Psoas muscle (tissue), 8 donors: ENCODE measurements around the gene RUFY1. TPM values are rescaled to one million over a fixed set of nuclear protein-coding genes. Genes with fewer than 3 reads are reported as not detected.
"Not testable (repeated sequence)": the region's sequence is repeated elsewhere in the genome, so short reads cannot be mapped to it uniquely, and the experiment has no call there.

Experiments used
- ATAC-seq, 4 donors: fragments of 200-7000 bp; cut with Tn5 transposase; one replicate each; pipeline ENCODE4 v1.9.1; 2020; ENCODE audit warnings: moderate library complexity in 3 of 4, mild to moderate bottlenecking in 2 of 4
- DNase-seq, 2 donors: peaks; one replicate each; pipeline ENCODE4 v3.0.0-alpha.2; 2020
- H3K27ac ChIP-seq: fragments of 200-600 bp; one replicate; pipeline ENCODE4 v1.8.0; 2022
- H3K27me3 ChIP-seq, 3 donors: fragments of 200-600 bp in 1 of 3; one replicate each; pipeline versions ENCODE4 v1.6.1 to v1.8.0; 2013 to 2022; ENCODE audit warnings: low read length in 2 of 3, mild to moderate bottlenecking in 2 of 3, moderate library complexity in 1 of 3; ENCODE audit not compliant: insufficient read depth in 3 of 3
- H3K36me3 ChIP-seq, 2 donors: fragments of 200-600 bp in 1 of 2; one replicate each; pipeline versions ENCODE4 v1.6.1 to v1.8.0; 2013 to 2022; ENCODE audit warnings: low read depth in 1 of 2, mild to moderate bottlenecking in 1 of 2, moderate library complexity in 1 of 2; ENCODE audit not compliant: insufficient read depth in 1 of 2
- H3K4me1 ChIP-seq: fragments of 200-600 bp; one replicate; pipeline ENCODE4 v1.8.0; 2022
- H3K4me3 ChIP-seq: fragments of 200-600 bp; one replicate; pipeline ENCODE4 v1.8.0; 2022; ENCODE audit warnings: mild to moderate bottlenecking
- H3K9me3 ChIP-seq: fragments of 200-600 bp; one replicate; pipeline ENCODE4 v1.8.0; 2022
- CTCF ChIP-seq: fragments of 200-600 bp; IDR thresholded peaks from one replicate; pipeline ENCODE4 v1.8.0; 2022; ENCODE audit warnings: antibody characterized with exemption
- WGBS, 3 donors: extraction: QIAGEN DNeasy Blood & Tissue Kit; methylation state at CpG; one replicate each; pipeline versions ENCODE4 v1.1.6 to v1.1.7; 2013; 5-methylcytosine and 5-hydroxymethylcytosine counted together
- intact Hi-C, 2 donors: fragments of 100-400 bp; cut with DNase I; formaldehyde crosslinking; loops; one replicate each; pipeline versions ENCODE4 v1.11.0 to v1.14.2; 2022
- long read RNA-seq, 2 donors: library from polyadenylated mRNA; unstranded; transcript quantifications; one replicate each; pipeline ENCODE4 v2.0.0, GENCODE V29; 2021
- polyA plus RNA-seq, 3 donors: library from polyadenylated mRNA; stranded (reverse); fragments of 200-250 nt; gene quantifications; one replicate each; pipeline ENCODE4 v1.2.3, GENCODE V29; 2013
- total RNA-seq, 4 donors: library from RNA; stranded (reverse); fragmentation: NEBNext Ultra II Directional in 2 of 4; extraction: Animal tissue kit (Norgen Biotek cat#: 25700) in 2 of 4; gene quantifications; one replicate each; pipeline versions ENCODE4 v1.2.1 to v1.2.4, GENCODE V29; 2021 to 2023
- donor health status: healthy with polysubstance abuse.
- donor health status: DM: no; HTN: no; CAD: no; lungs with moderate emphysema.
- donor health status: Bipolar disorder and iron deficiency.
- donor health status: healthy.
- donor health status: DM: yes; HTN: yes; CAD: no.
- donor health status: DM: no; HTN: no; CAD: no.
- donor health status: DM: no; HTN: no; CAD: no.
- donor health status: DM: yes; HTN: yes; CAD: no.

The RUFY1 gene
- total RNA-seq (10 to 100 TPM; 17.9 to 26.3 (median 23.2) TPM), polyA plus RNA-seq (10 to 100 TPM; 22.7 to 24.0 (median 22.8) TPM)
- long read RNA-seq, donor 1, transcript RUFY1-201 (18 exons, 2,646 nt) = major isoform, 18 of 27 reads
- long read RNA-seq, donor 1, partial matches to known transcripts = 5 of 27 reads
- long read RNA-seq, donor 1, other reads (novel, unspliced or antisense) = 3 of 27 reads
- long read RNA-seq, donor 2, transcript RUFY1-201 (18 exons, 2,646 nt) = major isoform, 33 of 60 reads
- long read RNA-seq, donor 2, transcript RUFY1-204 (17 exons, 2,642 nt) = minor isoform, 7 of 60 reads
- long read RNA-seq, donor 2, partial matches to known transcripts = 7 of 60 reads
- long read RNA-seq, donor 2, other reads (novel, unspliced or antisense) = 13 of 60 reads

- Histone ChIP-seq H3K36me3 (no peaks in the 10 kb centered on the region), H3K9me3 (no peaks in the 10 kb centered on the region), H3K4me1 (peaks cover 24% of the 10 kb centered on the region), H3K27me3 (no peaks in the 10 kb centered on the region), H3K4me3 (peak within 1 kb of the TSS; percentile 97), H3K27ac (peak within 1 kb of the TSS; percentile 98)
- TF ChIP-seq CTCF = no peak
- intact Hi-C loops = loop anchor here in 1 of 2 donors (5.0 to 10.0 kb wide), 2 partner anchors 67 to 524 kb away; partner anchors contain the start of gene RNF130
- DNase-seq (peak; percentile 86 to 92), ATAC-seq (peak; percentile 89 to 95 (median 92))
- WGBS, 3 donors = 0% methylated on average over 58 to 108 of the region's 109 CpGs
These were observed at the start of gene RUFY1 for GRCh38 chr5:179550511-179551342. Gene RUFY1 (plus strand): TSS chr5:179550554. CDS start chr5:179550570, 16 bp downstream.

- ATAC-seq, intact Hi-C loops, H3K36me3 ChIP-seq, H3K4me1 ChIP-seq, DNase-seq, H3K9me3 ChIP-seq, H3K4me3 ChIP-seq, H3K27ac ChIP-seq, H3K27me3 ChIP-seq: not testable (repeated sequence)
- WGBS, 3 donors = no CpG with 5 or more reads among the region's 11 CpGs
These were observed 48.4 kb upstream of the RUFY1 start for GRCh38 chr5:179501997-179502396.

DNA sequence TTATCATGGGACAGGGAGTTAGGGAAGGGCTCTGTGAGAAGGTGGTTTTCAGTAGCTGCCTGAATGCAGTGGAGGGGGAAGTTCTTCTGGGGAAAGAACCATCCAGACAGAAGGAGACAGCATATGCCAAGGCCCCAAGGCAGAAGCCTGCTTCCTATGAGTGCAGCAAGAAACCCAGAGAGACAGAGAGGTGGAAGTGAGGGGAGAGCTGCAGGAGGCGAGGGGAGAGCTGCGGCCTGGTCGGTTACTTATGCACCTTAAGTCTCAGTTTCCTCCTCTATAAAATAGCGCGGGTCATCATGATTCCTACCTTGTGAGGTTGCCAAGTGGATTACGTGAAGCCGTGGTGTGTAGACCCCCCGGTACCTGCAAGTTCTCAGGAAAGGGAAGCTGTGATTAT, 47.9 kb upstream of the RUFY1 start:
- H3K4me3 ChIP-seq, H3K36me3 ChIP-seq, intact Hi-C loops, H3K9me3 ChIP-seq, ATAC-seq, H3K4me1 ChIP-seq, DNase-seq, H3K27ac ChIP-seq, H3K27me3 ChIP-seq: not testable (repeated sequence)
- 88 to 92% (median 90%) methylated on average over 3 to 5 of the region's 8 CpGs for WGBS, 3 donors

DNA sequence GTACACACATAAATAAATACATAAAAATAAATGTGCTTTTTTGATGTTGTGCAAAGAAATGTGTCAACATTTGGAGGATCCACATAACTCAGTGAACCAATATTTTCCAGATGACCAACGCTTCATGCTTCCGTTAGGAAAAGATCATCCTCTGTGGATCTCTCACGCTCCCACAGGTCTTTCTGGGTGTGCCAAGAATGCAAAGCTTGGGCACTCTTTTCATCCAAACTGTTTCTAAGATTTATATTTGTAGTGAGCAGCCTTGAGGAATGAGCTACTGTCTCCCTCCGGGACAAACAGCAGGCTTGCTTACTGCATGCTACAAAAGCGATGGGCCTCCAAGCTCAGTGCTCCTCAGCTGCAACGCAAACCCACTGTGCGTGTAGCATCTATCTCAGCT, 46.2 kb upstream of the RUFY1 start:
- TF ChIP-seq CTCF = no peak
- H3K4me3 ChIP-seq = no peak overlapping the region
- DNase-seq = no peak
- ATAC-seq = no peak
- H3K4me1 ChIP-seq = no peaks in the 10 kb centered on the region
- no peaks in the 10 kb centered on the region for H3K36me3 ChIP-seq
- intact Hi-C loops = no loop called here
- peaks cover 0 to under 1% (median 0%) of the 10 kb centered on the region in 3 donors for H3K27me3 ChIP-seq
- WGBS, 3 donors = 55 to 58% (median 56%) methylated on average over 7 of the region's 7 CpGs
- H3K9me3 ChIP-seq = no peaks in the 10 kb centered on the region
- no peak overlapping the region for H3K27ac ChIP-seq

- Histone ChIP-seq H3K9me3 (no peaks in the 10 kb centered on the region), H3K4me3 (no peak overlapping the region), H3K36me3 (no peaks in the 10 kb centered on the region), H3K27me3 (no peaks in the 10 kb centered on the region), H3K4me1 (no peaks in the 10 kb centered on the region), H3K27ac (no peak overlapping the region)
- no peak for TF ChIP-seq CTCF
- DNase-seq (no peak), ATAC-seq (no peak)
- 45 to 49% (median 46%) methylated on average over 17 of the region's 17 CpGs for WGBS, 3 donors
- intact Hi-C loops = no loop called here
These were observed 45.6 kb upstream of the RUFY1 start for GRCh38 chr5:179504600-179505396.
